ENCODE results near the gene PRKCD.
A peak's percentile ranks its signal among the peaks of the same experiment; 100 is the strongest.

PRKCD gene

GRCh38 chr3:53159156-53160060, 1.6 kb upstream of the PRKCD start:
- no peak overlapping the region for H3K4me3 ChIP-seq (ENCODE audit: low read depth, low read length)
- DNase-seq (ENCODE audit: low read depth) = no peak
- TF ChIP-seq POLR2A (IDR thresholded peaks at IDR 0.05; ENCODE audit: extremely low read depth, insufficient read length) = no peak
- no peak for TF ChIP-seq MAX (IDR thresholded peaks at IDR 0.05; ENCODE audit: low read depth, low read length)
- no peak for TF ChIP-seq CTCF (IDR thresholded peaks at IDR 0.05; ENCODE audit: low read depth, low read length)

- TF ChIP-seq MYC (IDR thresholded peaks at IDR 0.05; ENCODE audit: low read depth, low read length) = no peak
- TF ChIP-seq CTCF (IDR thresholded peaks at IDR 0.05; ENCODE audit: low read depth, low read length) = no peak
- no peak for TF ChIP-seq POLR2A (IDR thresholded peaks at IDR 0.05; ENCODE audit: extremely low read depth, insufficient read length)
- no peak for TF ChIP-seq MAX (IDR thresholded peaks at IDR 0.05; ENCODE audit: low read depth, low read length)
- peak overlapping the region; percentile 76 for H3K4me3 ChIP-seq (ENCODE audit: low read depth, low read length)
- DNase-seq (ENCODE audit: low read depth) = no peak
These were observed 849 bp upstream of the PRKCD start for GRCh38 chr3:53160061-53160659.

GRCh38 chr3:53161450-53161819, 426 bp downstream of the PRKCD start:
- H3K4me3 ChIP-seq (ENCODE audit: low read depth, low read length) = peak overlapping the region; percentile 76
- TF ChIP-seq POLR2A (IDR thresholded peaks at IDR 0.05; ENCODE audit: extremely low read depth, insufficient read length) (no peak), MYC (IDR thresholded peaks at IDR 0.05; ENCODE audit: low read depth, low read length) (0 out of 2 replicates have a peak, but pooled peaks have one; percentile 9)
- peak; percentile 54 for DNase-seq (ENCODE audit: low read depth)

- 0 out of 2 replicates have a peak, but pooled peaks have one; percentile 3 for TF ChIP-seq MAX (IDR thresholded peaks at IDR 0.05; ENCODE audit: low read depth, low read length)
- no peak for TF ChIP-seq CTCF (IDR thresholded peaks at IDR 0.05; ENCODE audit: low read depth, low read length)
- no peak for TF ChIP-seq MYC (IDR thresholded peaks at IDR 0.05; ENCODE audit: low read depth, low read length)
- no peak for TF ChIP-seq POLR2A (IDR thresholded peaks at IDR 0.05; ENCODE audit: extremely low read depth, insufficient read length)
- H3K4me3 ChIP-seq (ENCODE audit: low read depth, low read length) = peak overlapping the region; percentile 97
- peak; percentile 78 for DNase-seq (ENCODE audit: low read depth)
These were observed 1.0 kb downstream of the PRKCD start for GRCh38 chr3:53161820-53162671.

- TF ChIP-seq CTCF (IDR thresholded peaks at IDR 0.05; ENCODE audit: low read depth, low read length) (no peak), MAX (IDR thresholded peaks at IDR 0.05; ENCODE audit: low read depth, low read length) (no peak), MYC (IDR thresholded peaks at IDR 0.05; ENCODE audit: low read depth, low read length) (0 out of 2 replicates have a peak, but pooled peaks have one; percentile 22), POLR2A (IDR thresholded peaks at IDR 0.05; ENCODE audit: extremely low read depth, insufficient read length) (no peak)
- DNase-seq (ENCODE audit: low read depth) = peak; percentile 30
- H3K4me3 ChIP-seq (ENCODE audit: low read depth, low read length) = peak overlapping the region; percentile 97
These were observed 1.8 kb downstream of the PRKCD start for GRCh38 chr3:53162672-53163443.

Data from NB4 (cell line).